ENCODE data around the gene CDC42EP3. TPM values are rescaled to one million over a fixed set of nuclear protein-coding genes. Genes with fewer than 3 reads are reported as not detected.

The CDC42EP3 gene
- total RNA-seq, 1 donor from 2014 or later = 33.2 TPM

GRCh38 chr2:37656512-37657423, 14.7 kb downstream of the CDC42EP3 start:
- DNase-seq (ENCODE audit: low read depth) = peak; percentile 40

- no peak for DNase-seq (ENCODE audit: low read depth)
Observed at GRCh38 chr2:37654932-37655841, 16.3 kb downstream of the CDC42EP3 start.

GRCh38 chr2:37654419-37654818, 17.0 kb downstream of the CDC42EP3 start:
- DNase-seq (ENCODE audit: low read depth) = no peak

GRCh38 chr2:37653805-37654378, 17.6 kb downstream of the CDC42EP3 start:
- no peak for DNase-seq (ENCODE audit: low read depth)

GRCh38 chr2:37653093-37653492, 18.3 kb downstream of the CDC42EP3 start:
- DNase-seq (ENCODE audit: low read depth) = no peak

GRCh38 chr2:37652199-37652640, 19.2 kb downstream of the CDC42EP3 start:
- DNase-seq (ENCODE audit: low read depth) = peak; percentile 96

- DNase-seq (ENCODE audit: low read depth) = no peak
Observed at GRCh38 chr2:37650548-37651093, 20.8 kb downstream of the CDC42EP3 start.

- no peak for DNase-seq (ENCODE audit: low read depth)
Observed at GRCh38 chr2:37649518-37649917, 21.9 kb downstream of the CDC42EP3 start.

- no peak for DNase-seq (ENCODE audit: low read depth)
Observed at GRCh38 chr2:37648331-37649011, 23.0 kb downstream of the CDC42EP3 start.

- no peak for DNase-seq (ENCODE audit: low read depth)
Observed at GRCh38 chr2:37647971-37648330, 23.5 kb downstream of the CDC42EP3 start.

- DNase-seq (ENCODE audit: low read depth) = no peak
Observed at GRCh38 chr2:37645836-37646235, 25.6 kb downstream of the CDC42EP3 start.

GRCh38 chr2:37645362-37645761, 26.1 kb downstream of the CDC42EP3 start:
- DNase-seq (ENCODE audit: low read depth) = peak; percentile 66

- no peak for DNase-seq (ENCODE audit: low read depth)
Observed at GRCh38 chr2:37644191-37644590, 27.3 kb downstream of the CDC42EP3 start.

GRCh38 chr2:37643730-37644078, 27.7 kb downstream of the CDC42EP3 start:
- no peak for DNase-seq (ENCODE audit: low read depth)

GRCh38 chr2:37642907-37643729, 28.3 kb downstream of the CDC42EP3 start:
- DNase-seq (ENCODE audit: low read depth) = no peak

GRCh38 chr2:37641582-37642171, 29.8 kb downstream of the CDC42EP3 start:
- no peak for DNase-seq (ENCODE audit: low read depth)

- DNase-seq (ENCODE audit: low read depth) = no peak
Observed at GRCh38 chr2:37639631-37640030, 31.8 kb downstream of the CDC42EP3 start.

GRCh38 chr2:37638973-37639372, 32.5 kb downstream of the CDC42EP3 start:
- DNase-seq (ENCODE audit: low read depth) = no peak

GRCh38 chr2:37637985-37638384, 33.5 kb downstream of the CDC42EP3 start:
- no peak for DNase-seq (ENCODE audit: low read depth)

All from renal cortical epithelial cell (primary cell).